Osteoblast (primary cell): ENCODE measurements around the gene HOXB3. TPM values are rescaled to one million over a fixed set of nuclear protein-coding genes. Genes with fewer than 3 reads are reported as not detected.

Experiments used
- DNase-seq: peaks from one replicate; pipeline ENCODE4 v3.0.0; 2011; ENCODE audit warnings: low spot score, mixed read lengths; ENCODE audit not compliant: insufficient read length; ENCODE audit errors: missing footprints
- H2AFZ ChIP-seq: 2 replicates; pipeline ENCODE4 v1.6.0; 2011; ENCODE audit warnings: mild to moderate bottlenecking, low read length
- H3K27ac ChIP-seq: 2 replicates; pipeline ENCODE4 v1.5.1; 2011; ENCODE audit warnings: mild to moderate bottlenecking, low read depth, low read length, moderate library complexity
- H3K27me3 ChIP-seq: 2 replicates; pipeline ENCODE4 v1.6.0; 2012; ENCODE audit warnings: mild to moderate bottlenecking, control low read depth, inconsistent platforms, low read length, moderate library complexity; ENCODE audit not compliant: insufficient read depth
- H3K36me3 ChIP-seq: 2 replicates; pipeline ENCODE4 v1.5.1; 2011; ENCODE audit warnings: mild to moderate bottlenecking, low read length, control low read depth, moderate library complexity; ENCODE audit not compliant: insufficient read depth
- H3K4me1 ChIP-seq: 2 replicates; pipeline ENCODE4 v1.5.1; 2011; ENCODE audit warnings: mild to moderate bottlenecking, low read length, control low read depth, moderate library complexity; ENCODE audit not compliant: insufficient read depth
- H3K4me2 ChIP-seq: 2 replicates; pipeline ENCODE4 v1.6.0; 2011; ENCODE audit warnings: mild to moderate bottlenecking, low read length; ENCODE audit not compliant: insufficient read depth
- H3K4me3 ChIP-seq: fragments of 200-600 bp; sonication (generic); 3 replicates; pipeline ENCODE4 v1.5.1; 2012; ENCODE audit warnings: mild to moderate bottlenecking, low read length, inconsistent platforms; ENCODE audit not compliant: insufficient read depth
- H3K79me2 ChIP-seq: 2 replicates; pipeline ENCODE4 v1.6.0; 2012; ENCODE audit warnings: mild to moderate bottlenecking, low read length, control low read depth, inconsistent platforms; ENCODE audit not compliant: insufficient read depth
- H3K9me3 ChIP-seq: 2 replicates; pipeline ENCODE4 v1.5.1; 2011; ENCODE audit warnings: low read depth, low read length, control low read depth
- H4K20me1 ChIP-seq: 2 replicates; pipeline ENCODE4 v1.6.0; 2012; ENCODE audit warnings: mild to moderate bottlenecking, low read length, control low read depth; ENCODE audit not compliant: insufficient read depth
- total RNA-seq: library from RNA; depleted of rRNA; stranded (reverse); fragments of >200 nt; gene quantifications from 2 replicates; pipeline ENCODE4 v1.2.3, GENCODE V29; 2012
- TF ChIP-seq, protein P1 (sequence below): IDR thresholded peaks from 2 replicates; pipeline ENCODE4 v1.5.1; 2011; ENCODE audit warnings: mild to moderate bottlenecking, low read depth, low read length, moderate library complexity; ENCODE audit errors: extremely low read depth

The HOXB3 gene
- total RNA-seq, 1 donor = 1.8 TPM

DNA sequence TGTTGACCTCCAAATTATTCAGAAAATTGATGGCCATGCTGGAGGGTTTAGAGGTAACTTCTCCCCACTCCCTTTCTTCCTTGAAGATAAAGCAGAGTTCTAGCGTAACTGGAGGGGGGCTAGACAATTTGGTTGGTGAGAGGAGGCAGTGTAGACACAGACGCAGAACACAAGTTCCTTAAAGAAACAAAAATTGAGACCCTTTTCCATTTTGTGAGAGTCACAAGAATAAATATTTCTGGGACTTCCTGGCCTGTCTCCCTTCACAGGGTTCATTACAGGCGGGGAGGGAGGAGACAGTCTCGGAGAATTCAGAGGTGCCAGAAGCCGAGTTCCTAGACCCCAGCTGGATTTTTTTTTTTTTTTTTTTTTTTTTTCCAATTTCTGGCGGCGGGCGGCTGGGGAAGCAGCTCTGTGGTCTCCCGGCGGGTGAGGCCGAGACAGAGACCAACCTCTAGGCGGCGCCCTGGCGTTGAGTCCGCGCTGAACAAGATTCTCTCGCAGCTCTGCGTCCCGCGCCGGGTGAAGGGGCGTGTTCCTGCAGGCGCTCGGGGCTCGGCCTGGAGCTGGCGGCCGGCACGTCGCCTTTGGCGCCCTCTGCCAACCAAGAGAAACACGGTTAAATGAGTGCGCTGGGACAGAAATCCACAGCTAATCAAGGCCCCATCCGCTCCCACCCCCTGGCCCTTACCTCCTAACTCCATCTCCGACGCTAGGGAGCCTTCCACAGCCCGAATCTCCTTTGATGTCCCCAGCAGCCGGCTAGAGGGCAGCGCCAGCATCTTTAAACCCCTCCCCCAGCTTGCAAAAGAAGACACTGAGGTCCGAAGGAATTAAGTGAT, 46.4 kb upstream of the HOXB3 start:
- Histone ChIP-seq H3K4me3 (no peak overlapping the region), H4K20me1 (peaks cover 2% of the 10 kb centered on the region), H3K4me1 (no peaks in the 10 kb centered on the region), H2AFZ (no peak overlapping the region), H3K79me2 (no peaks in the 10 kb centered on the region), H3K27me3 (peaks cover 100% of the 10 kb centered on the region), H3K27ac (no peak overlapping the region), H3K4me2 (no peak overlapping the region), H3K9me3 (no peaks in the 10 kb centered on the region), H3K36me3 (no peaks in the 10 kb centered on the region)
- TF ChIP-seq, protein P1, sequence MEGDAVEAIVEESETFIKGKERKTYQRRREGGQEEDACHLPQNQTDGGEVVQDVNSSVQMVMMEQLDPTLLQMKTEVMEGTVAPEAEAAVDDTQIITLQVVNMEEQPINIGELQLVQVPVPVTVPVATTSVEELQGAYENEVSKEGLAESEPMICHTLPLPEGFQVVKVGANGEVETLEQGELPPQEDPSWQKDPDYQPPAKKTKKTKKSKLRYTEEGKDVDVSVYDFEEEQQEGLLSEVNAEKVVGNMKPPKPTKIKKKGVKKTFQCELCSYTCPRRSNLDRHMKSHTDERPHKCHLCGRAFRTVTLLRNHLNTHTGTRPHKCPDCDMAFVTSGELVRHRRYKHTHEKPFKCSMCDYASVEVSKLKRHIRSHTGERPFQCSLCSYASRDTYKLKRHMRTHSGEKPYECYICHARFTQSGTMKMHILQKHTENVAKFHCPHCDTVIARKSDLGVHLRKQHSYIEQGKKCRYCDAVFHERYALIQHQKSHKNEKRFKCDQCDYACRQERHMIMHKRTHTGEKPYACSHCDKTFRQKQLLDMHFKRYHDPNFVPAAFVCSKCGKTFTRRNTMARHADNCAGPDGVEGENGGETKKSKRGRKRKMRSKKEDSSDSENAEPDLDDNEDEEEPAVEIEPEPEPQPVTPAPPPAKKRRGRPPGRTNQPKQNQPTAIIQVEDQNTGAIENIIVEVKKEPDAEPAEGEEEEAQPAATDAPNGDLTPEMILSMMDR = peak; percentile 47
- DNase-seq = peak; percentile 92

DNA sequence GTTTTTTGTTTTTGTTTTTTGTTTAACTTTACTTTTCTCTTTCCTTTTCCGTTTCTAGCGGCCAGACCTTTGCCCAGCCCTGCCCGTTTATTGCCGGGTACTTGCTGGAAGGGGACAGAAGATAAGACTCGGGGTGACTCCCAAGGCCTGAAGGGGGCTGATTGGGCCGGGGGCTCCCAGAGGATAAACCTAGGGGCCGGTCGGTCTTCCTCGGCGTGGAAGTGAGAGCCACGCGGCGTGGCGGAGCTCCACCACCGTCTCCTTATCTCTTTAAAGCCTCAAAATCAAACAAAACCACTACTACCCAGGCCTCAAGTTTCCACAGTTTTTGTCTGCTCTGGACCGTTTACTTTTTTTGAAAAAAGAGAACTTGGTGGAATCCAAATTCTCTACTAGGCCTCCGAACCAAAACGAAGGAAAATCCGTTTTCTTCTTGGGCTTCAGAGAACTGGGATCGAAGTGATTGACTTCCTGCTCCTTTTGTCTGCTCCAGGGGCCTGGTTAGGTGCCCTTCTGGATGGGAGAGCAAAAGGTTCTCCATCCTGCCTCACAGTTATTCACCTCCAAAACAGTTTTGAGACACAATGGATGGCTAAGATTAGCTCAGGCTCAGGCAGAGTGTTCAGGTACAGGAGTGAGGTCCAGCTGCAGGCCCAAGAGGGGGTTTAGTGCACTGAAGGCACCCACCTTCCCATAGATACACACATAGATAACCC, 44.6 kb upstream of the HOXB3 start:
- Histone ChIP-seq H3K27me3 (peaks cover 100% of the 10 kb centered on the region), H3K9me3 (no peaks in the 10 kb centered on the region), H3K36me3 (no peaks in the 10 kb centered on the region), H4K20me1 (peaks cover 2% of the 10 kb centered on the region), H3K79me2 (no peaks in the 10 kb centered on the region), H3K4me1 (no peaks in the 10 kb centered on the region), H3K4me3 (no peak overlapping the region), H3K4me2 (no peak overlapping the region), H3K27ac (no peak overlapping the region), H2AFZ (no peak overlapping the region)
- TF ChIP-seq, protein P1 = no peak
- DNase-seq = peak; percentile 77

DNA sequence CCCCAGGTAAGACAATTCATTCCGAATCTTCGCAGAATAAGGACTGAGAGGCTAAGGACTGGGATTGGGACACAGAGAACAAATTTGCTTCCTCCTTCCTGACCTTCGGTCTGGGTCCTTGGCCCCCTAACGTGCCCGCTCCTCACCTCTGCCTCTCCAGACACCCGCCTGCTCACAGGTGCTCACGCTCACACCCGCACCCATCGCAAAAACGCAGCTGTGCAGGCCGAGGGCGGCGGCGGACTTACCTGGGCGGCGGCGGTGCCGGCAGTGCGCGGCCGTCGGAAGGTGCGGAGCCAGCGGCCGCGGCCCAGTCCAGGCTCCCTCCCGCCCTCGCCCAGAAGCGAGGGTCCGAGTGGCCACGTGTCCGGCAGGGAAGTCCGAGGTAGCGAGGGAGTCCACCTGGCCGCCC, 43.2 kb upstream of the HOXB3 start:
- Histone ChIP-seq H3K79me2 (no peaks in the 10 kb centered on the region), H3K27ac (no peak overlapping the region), H2AFZ (no peak overlapping the region), H3K4me3 (no peak overlapping the region), H3K4me1 (no peaks in the 10 kb centered on the region), H3K27me3 (peaks cover 100% of the 10 kb centered on the region), H3K4me2 (no peak overlapping the region), H4K20me1 (peaks cover 2% of the 10 kb centered on the region), H3K36me3 (no peaks in the 10 kb centered on the region), H3K9me3 (no peaks in the 10 kb centered on the region)
- TF ChIP-seq, protein P1 = no peak
- peak; percentile 91 for DNase-seq
